Left lung (tissue), 14 donors: ENCODE measurements around the gene CACNG8. TPM values are rescaled to one million over a fixed set of nuclear protein-coding genes. Genes with fewer than 3 reads are reported as not detected.

Experiments
- ATAC-seq: fragments of 200-7000 bp; cut with Tn5 transposase; one replicate; pipeline ENCODE4 v1.9.1; 2020; ENCODE audit warnings: moderate library complexity
- DNase-seq, 4 donors: peaks; one replicate each; pipeline ENCODE4 v3.0.0-alpha.2; 2013 to 2020
- H3K27ac ChIP-seq, 2 donors: fragments of 200-600 bp; sonication (generic) in 1 of 2; one replicate each; pipeline versions ENCODE4 v1.5.0 to v1.8.0; 2020 to 2021
- H3K27me3 ChIP-seq, 2 donors: fragments of 200-600 bp; sonication (generic) in 1 of 2; one replicate each; pipeline versions ENCODE4 v1.5.0 to v1.8.0; 2020 to 2021
- H3K36me3 ChIP-seq, 2 donors: fragments of 200-600 bp; sonication (generic) in 1 of 2; one replicate each; pipeline versions ENCODE4 v1.5.0 to v1.8.0; 2020 to 2021
- H3K4me1 ChIP-seq, 2 donors: fragments of 200-600 bp; one replicate each; pipeline ENCODE4 v1.8.0; 2021
- H3K4me3 ChIP-seq, 2 donors: fragments of 200-600 bp; sonication (generic) in 1 of 2; one replicate each; pipeline versions ENCODE4 v1.5.0 to v1.8.0; 2020 to 2021; ENCODE audit warnings: mild to moderate bottlenecking in 1 of 2
- H3K9me3 ChIP-seq, 2 donors: fragments of 200-600 bp; sonication (generic) in 1 of 2; one replicate each; pipeline versions ENCODE4 v1.5.0 to v1.8.0; 2020 to 2021
- intact Hi-C, 2 donors: fragments of 100-400 bp; cut with DNase I; formaldehyde crosslinking; loops; one replicate each; pipeline versions ENCODE4 v1.11.2 to v1.14.2; 2022
- long read RNA-seq, 12 donors: library from polyadenylated mRNA in 2 of 12; unstranded in 2 of 12; transcript quantifications; one replicate each; pipeline ENCODE4 v2.0.0 and lab custom pipeline, GENCODE V29; 2019 to 2026
- polyA plus RNA-seq, 6 donors: library from polyadenylated mRNA; unstranded; fragments of 120-200 nt; gene quantifications; one replicate each; pipeline ENCODE4 v1.2.1, GENCODE V29; 2013; ENCODE audit not compliant: insufficient read length in 6 of 6
- total RNA-seq, 2 donors: library from RNA; stranded (reverse); fragmentation: NEBNext Ultra II Directional; extraction: Animal tissue kit (Norgen Biotek cat#: 25700); gene quantifications; one replicate each; pipeline ENCODE4 v1.2.1, GENCODE V29; 2021
- TF ChIP-seq, protein P1 (sequence below), 2 donors: fragments of 200-600 bp; sonication (generic) in 1 of 2; IDR thresholded peaks; one replicate each; pipeline versions ENCODE4 v1.5.0 to v1.8.0; 2021; ENCODE audit warnings: antibody characterized with exemption in 2 of 2
- donor health status: DM: no; HTN: yes; CAD: no.
- donor health status: DM: no; HTN: no; CAD: no.

Gene CACNG8
- total RNA-seq, result under 1 TPM in 1 of 2 donors, not detected in 1; 0.03 TPM
- polyA plus RNA-seq, result under 1 TPM; 0.04 to 0.15 (median 0.09) TPM
- long read RNA-seq, donor 1, result 0 reads
- long read RNA-seq, donor 2, result 0 reads
- long read RNA-seq, donor 3, result 0 reads
- long read RNA-seq, donor 4, result 0 reads
- long read RNA-seq, donor 5, result 0 reads
- long read RNA-seq, donor 6, result 0 reads
- long read RNA-seq, donor 7, result 0 reads
- long read RNA-seq, donor 8, partial matches to known transcripts, result 17 of 42 reads
- long read RNA-seq, donor 8, other reads (novel, unspliced or antisense), result 25 of 42 reads
- long read RNA-seq, donor 9, result 0 reads
- long read RNA-seq, donor 10, result 0 reads
- long read RNA-seq, donor 11, result 0 reads
- long read RNA-seq, donor 12, result 0 reads

DNA sequence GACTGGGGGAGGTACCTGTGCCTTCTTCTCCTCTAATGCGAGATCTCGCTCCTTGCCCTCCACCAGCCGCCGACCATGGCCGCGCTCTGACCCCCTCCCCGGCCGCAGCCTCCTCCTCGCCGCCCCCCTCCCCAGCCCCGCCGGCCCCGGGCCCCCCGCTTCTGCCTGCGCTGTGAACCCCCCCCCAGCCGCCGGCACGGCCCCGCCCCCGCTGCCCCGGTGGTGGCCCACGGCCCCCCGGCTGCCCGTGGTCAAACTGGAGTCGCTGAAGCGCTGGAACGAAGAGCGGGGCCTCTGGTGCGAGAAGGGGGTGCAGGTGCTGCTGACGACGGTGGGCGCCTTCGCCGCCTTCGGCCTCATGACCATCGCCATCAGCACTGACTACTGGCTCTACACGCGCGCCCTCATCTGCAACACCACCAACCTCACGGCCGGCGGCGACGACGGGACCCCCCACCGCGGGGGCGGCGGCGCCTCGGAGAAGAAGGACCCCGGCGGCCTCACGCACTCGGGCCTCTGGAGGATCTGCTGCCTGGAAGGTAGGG is at the start of gene CACNG8:
Gene CACNG8, plus strand, starts transcription at position 51 of the 545 bp plus-strand sequence.
- Histone ChIP-seq H3K9me3 (no peaks in the 10 kb centered on the region), H3K4me1 (no peaks in the 10 kb centered on the region), H3K4me3 (no peak within 1 kb of the TSS), H3K36me3 (no peaks in the 10 kb centered on the region), H3K27me3 (peaks cover 42 to 87% of the 10 kb centered on the region in 2 donors), H3K27ac (no peak within 1 kb of the TSS)
- TF ChIP-seq, protein P1, sequence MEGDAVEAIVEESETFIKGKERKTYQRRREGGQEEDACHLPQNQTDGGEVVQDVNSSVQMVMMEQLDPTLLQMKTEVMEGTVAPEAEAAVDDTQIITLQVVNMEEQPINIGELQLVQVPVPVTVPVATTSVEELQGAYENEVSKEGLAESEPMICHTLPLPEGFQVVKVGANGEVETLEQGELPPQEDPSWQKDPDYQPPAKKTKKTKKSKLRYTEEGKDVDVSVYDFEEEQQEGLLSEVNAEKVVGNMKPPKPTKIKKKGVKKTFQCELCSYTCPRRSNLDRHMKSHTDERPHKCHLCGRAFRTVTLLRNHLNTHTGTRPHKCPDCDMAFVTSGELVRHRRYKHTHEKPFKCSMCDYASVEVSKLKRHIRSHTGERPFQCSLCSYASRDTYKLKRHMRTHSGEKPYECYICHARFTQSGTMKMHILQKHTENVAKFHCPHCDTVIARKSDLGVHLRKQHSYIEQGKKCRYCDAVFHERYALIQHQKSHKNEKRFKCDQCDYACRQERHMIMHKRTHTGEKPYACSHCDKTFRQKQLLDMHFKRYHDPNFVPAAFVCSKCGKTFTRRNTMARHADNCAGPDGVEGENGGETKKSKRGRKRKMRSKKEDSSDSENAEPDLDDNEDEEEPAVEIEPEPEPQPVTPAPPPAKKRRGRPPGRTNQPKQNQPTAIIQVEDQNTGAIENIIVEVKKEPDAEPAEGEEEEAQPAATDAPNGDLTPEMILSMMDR (IDR thresholded peaks at IDR 0.05), result no peak
- intact Hi-C loops, result no loop called here
- no peak for DNase-seq
- no peak for ATAC-seq

- TF ChIP-seq, protein P1 (IDR thresholded peaks at IDR 0.05), result no peak
- ATAC-seq, result no peak
- intact Hi-C loops, result no loop called here
- no peak overlapping the region for H3K4me3 ChIP-seq
- no peaks in the 10 kb centered on the region for H3K36me3 ChIP-seq
- H3K4me1 ChIP-seq, result no peaks in the 10 kb centered on the region
- no peak overlapping the region for H3K27ac ChIP-seq
- H3K9me3 ChIP-seq, result no peaks in the 10 kb centered on the region
- peaks cover 13 to 71% of the 10 kb centered on the region in 2 donors for H3K27me3 ChIP-seq
- DNase-seq, result no peak
Observed at GRCh38 chr19:53915000-53915399, 47.7 kb upstream of the CACNG8 start.

GRCh38 chr19:53916004-53916403 is 46.7 kb upstream of the CACNG8 start:
- H3K4me1 ChIP-seq, result no peaks in the 10 kb centered on the region
- no peak overlapping the region for H3K4me3 ChIP-seq
- DNase-seq (no peak), ATAC-seq (no peak)
- peaks cover 4 to 61% of the 10 kb centered on the region in 2 donors for H3K27me3 ChIP-seq
- intact Hi-C loops, result no loop called here
- no peak overlapping the region for H3K27ac ChIP-seq
- H3K36me3 ChIP-seq, result no peaks in the 10 kb centered on the region
- no peaks in the 10 kb centered on the region for H3K9me3 ChIP-seq
- TF ChIP-seq, protein P1 (IDR thresholded peaks at IDR 0.05), result no peak

DNA sequence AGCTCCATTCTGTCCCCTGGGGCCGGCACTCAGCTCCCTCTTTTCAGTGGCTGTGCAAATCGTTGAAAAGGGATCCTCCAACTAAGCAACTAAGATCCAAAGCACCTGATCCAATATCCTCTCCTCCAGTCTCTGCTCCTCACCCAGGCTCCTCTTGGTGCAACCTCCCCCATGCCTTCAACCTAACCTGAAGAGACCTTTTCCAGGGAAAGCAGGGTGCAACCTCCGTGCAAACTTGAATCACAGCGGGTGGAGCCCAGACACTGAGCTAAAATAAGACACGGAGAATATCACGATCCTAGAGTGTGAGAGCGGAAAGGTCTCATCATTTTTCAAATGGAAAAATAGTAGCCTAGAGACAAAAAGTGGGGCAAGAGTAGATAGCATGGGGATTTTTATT is 45.4 kb upstream of the CACNG8 start:
- H3K4me1 ChIP-seq, result no peaks in the 10 kb centered on the region
- H3K27me3 ChIP-seq, result peaks cover 0 to 48% of the 10 kb centered on the region in 2 donors
- no peak overlapping the region for H3K4me3 ChIP-seq
- no peak for DNase-seq
- no peaks in the 10 kb centered on the region for H3K36me3 ChIP-seq
- no peak for ATAC-seq
- intact Hi-C loops, result no loop called here
- H3K9me3 ChIP-seq, result no peaks in the 10 kb centered on the region
- H3K27ac ChIP-seq, result no peak overlapping the region
- TF ChIP-seq, protein P1 (IDR thresholded peaks at IDR 0.05), result no peak

GRCh38 chr19:53927739-53928138 is 35.0 kb upstream of the CACNG8 start:
- TF ChIP-seq, protein P1 (IDR thresholded peaks at IDR 0.05), result no peak
- no peak overlapping the region for H3K4me3 ChIP-seq
- peak; percentile 56 for ATAC-seq
- no peaks in the 10 kb centered on the region for H3K36me3 ChIP-seq
- H3K9me3 ChIP-seq, result no peaks in the 10 kb centered on the region
- peak in 1 of 4 donors; percentile 63 for DNase-seq
- no peaks in the 10 kb centered on the region for H3K4me1 ChIP-seq
- intact Hi-C loops, result no loop called here
- no peaks in the 10 kb centered on the region for H3K27me3 ChIP-seq
- H3K27ac ChIP-seq, result no peak overlapping the region
